ENCODE results near the gene MAG.

Gene MAG

GRCh38 chr19:35305181-35305580 is 13.2 kb downstream of the MAG start:
- no peak for TF ChIP-seq EZH2 (IDR thresholded peaks at IDR 0.05)
- TF ChIP-seq FOXP2 (optimal IDR thresholded peaks at IDR 0.05; ENCODE audit: control extremely low read depth, extremely low read length, insufficient read depth) = no peak
- TF ChIP-seq POLR2AphosphoS5 (IDR thresholded peaks at IDR 0.05; ENCODE audit: borderline replicate concordance, low read depth, low read length) = no peak
- Histone ChIP-seq H3K9me3 (ENCODE audit: low read depth, low read length) (no peaks in the 10 kb centered on the region), H3K36me3 (ENCODE audit: insufficient read depth, low read length) (no peaks in the 10 kb centered on the region), H3K4me3 (no peak overlapping the region), H3K9ac (ENCODE audit: insufficient read length) (no peak overlapping the region), H3K27ac (no peak overlapping the region)
- DNase-seq (ENCODE audit: low read depth, low spot score) = no peak

- no peak for DNase-seq (ENCODE audit: low read depth, low spot score)
- Histone ChIP-seq H3K9ac (ENCODE audit: insufficient read length) (no peak overlapping the region), H3K36me3 (ENCODE audit: insufficient read depth, low read length) (no peaks in the 10 kb centered on the region), H3K4me3 (no peak overlapping the region), H3K27ac (no peak overlapping the region), H3K9me3 (ENCODE audit: low read depth, low read length) (no peaks in the 10 kb centered on the region)
- TF ChIP-seq EZH2 (IDR thresholded peaks at IDR 0.05) (no peak), POLR2AphosphoS5 (IDR thresholded peaks at IDR 0.05; ENCODE audit: borderline replicate concordance, low read depth, low read length) (no peak), FOXP2 (optimal IDR thresholded peaks at IDR 0.05; ENCODE audit: control extremely low read depth, extremely low read length, insufficient read depth) (no peak)
These were observed 14.7 kb downstream of the MAG start for GRCh38 chr19:35306473-35307246.

- no peaks in the 10 kb centered on the region for H3K36me3 ChIP-seq (ENCODE audit: insufficient read depth, low read length)
- H3K9ac ChIP-seq (ENCODE audit: insufficient read length) = no peak overlapping the region
- no peak for TF ChIP-seq FOXP2 (optimal IDR thresholded peaks at IDR 0.05; ENCODE audit: control extremely low read depth, extremely low read length, insufficient read depth)
- no peak for TF ChIP-seq POLR2AphosphoS5 (IDR thresholded peaks at IDR 0.05; ENCODE audit: borderline replicate concordance, low read depth, low read length)
- TF ChIP-seq EZH2 (IDR thresholded peaks at IDR 0.05) = no peak
- no peaks in the 10 kb centered on the region for H3K9me3 ChIP-seq (ENCODE audit: low read depth, low read length)
- DNase-seq (ENCODE audit: low read depth, low spot score) = no peak
- no peak overlapping the region for H3K4me3 ChIP-seq
- H3K27ac ChIP-seq = no peak overlapping the region
These were observed 16.0 kb downstream of the MAG start for GRCh38 chr19:35307931-35308330.

DNA sequence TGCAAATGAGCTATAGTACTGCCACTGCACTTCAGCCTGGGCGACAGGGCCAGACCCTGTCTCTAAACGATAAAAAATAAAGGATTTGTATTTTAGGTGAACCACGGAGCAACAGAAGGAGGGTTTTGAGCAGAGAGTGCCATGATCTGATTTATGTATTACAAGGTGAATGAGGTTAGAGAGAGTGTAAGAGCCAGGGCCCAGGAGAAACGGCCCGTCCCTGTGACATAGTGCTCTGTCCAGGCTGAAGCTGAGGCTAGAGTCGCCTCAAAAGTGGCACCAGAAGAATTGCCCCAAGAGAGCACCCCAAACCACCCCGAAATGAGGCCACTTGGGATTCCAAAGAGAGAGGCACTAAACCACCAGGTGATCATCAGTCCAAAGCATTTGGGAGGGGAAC is 16.9 kb downstream of the MAG start:
- H3K9ac ChIP-seq (ENCODE audit: insufficient read length) = no peak overlapping the region
- H3K4me3 ChIP-seq = no peak overlapping the region
- H3K27ac ChIP-seq = no peak overlapping the region
- DNase-seq (ENCODE audit: low read depth, low spot score) = no peak
- TF ChIP-seq FOXP2 (optimal IDR thresholded peaks at IDR 0.05; ENCODE audit: control extremely low read depth, extremely low read length, insufficient read depth) (no peak), POLR2AphosphoS5 (IDR thresholded peaks at IDR 0.05; ENCODE audit: borderline replicate concordance, low read depth, low read length) (no peak), EZH2 (IDR thresholded peaks at IDR 0.05) (no peak)
- H3K36me3 ChIP-seq (ENCODE audit: insufficient read depth, low read length) = no peaks in the 10 kb centered on the region
- H3K9me3 ChIP-seq (ENCODE audit: low read depth, low read length) = no peaks in the 10 kb centered on the region

DNA sequence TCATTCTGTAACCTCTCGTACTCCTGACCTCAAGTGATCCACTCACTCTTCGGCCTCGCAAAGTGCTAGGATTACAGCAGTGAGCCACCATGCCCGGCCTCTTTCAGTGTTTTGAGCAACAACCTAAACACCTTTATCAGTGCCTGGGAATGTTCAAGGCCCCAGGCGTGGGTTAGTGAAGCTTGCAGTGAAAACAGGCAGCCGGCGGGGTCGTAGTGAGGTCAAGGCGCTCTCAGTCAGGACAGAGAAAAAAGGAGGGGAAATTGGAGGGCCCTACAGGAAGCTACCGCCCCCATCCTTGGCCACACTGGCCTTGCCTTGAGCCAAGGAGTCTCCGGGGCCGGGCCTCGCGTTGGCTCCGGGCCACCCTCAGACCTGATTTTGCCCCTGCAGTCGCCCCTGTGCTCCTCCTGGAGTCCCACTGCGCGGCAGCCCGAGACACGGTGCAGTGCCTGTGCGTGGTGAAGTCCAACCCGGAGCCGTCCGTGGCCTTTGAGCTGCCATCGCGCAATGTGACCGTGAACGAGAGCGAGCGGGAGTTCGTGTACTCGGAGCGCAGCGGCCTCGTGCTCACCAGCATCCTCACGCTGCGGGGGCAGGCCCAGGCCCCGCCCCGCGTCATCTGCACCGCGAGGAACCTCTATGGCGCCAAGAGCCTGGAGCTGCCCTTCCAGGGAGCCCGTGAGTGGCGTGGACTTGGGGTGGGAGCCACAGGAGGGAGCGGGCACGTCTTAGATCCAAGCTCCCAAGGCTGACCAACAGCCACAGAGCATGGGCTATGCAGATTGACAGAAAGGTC is 17.7 kb downstream of the MAG start:
- no peak overlapping the region for H3K9ac ChIP-seq (ENCODE audit: insufficient read length)
- TF ChIP-seq FOXP2 (optimal IDR thresholded peaks at IDR 0.05; ENCODE audit: control extremely low read depth, extremely low read length, insufficient read depth) (no peak), POLR2AphosphoS5 (IDR thresholded peaks at IDR 0.05; ENCODE audit: borderline replicate concordance, low read depth, low read length) (no peak), EZH2 (IDR thresholded peaks at IDR 0.05) (no peak)
- no peak overlapping the region for H3K4me3 ChIP-seq
- no peak for DNase-seq (ENCODE audit: low read depth, low spot score)
- no peaks in the 10 kb centered on the region for H3K9me3 ChIP-seq (ENCODE audit: low read depth, low read length)
- no peaks in the 10 kb centered on the region for H3K36me3 ChIP-seq (ENCODE audit: insufficient read depth, low read length)
- H3K27ac ChIP-seq = no peak overlapping the region

- TF ChIP-seq FOXP2 (optimal IDR thresholded peaks at IDR 0.05; ENCODE audit: control extremely low read depth, extremely low read length, insufficient read depth) (no peak), POLR2AphosphoS5 (IDR thresholded peaks at IDR 0.05; ENCODE audit: borderline replicate concordance, low read depth, low read length) (no peak), EZH2 (IDR thresholded peaks at IDR 0.05) (no peak)
- Histone ChIP-seq H3K9me3 (ENCODE audit: low read depth, low read length) (no peaks in the 10 kb centered on the region), H3K27ac (no peak overlapping the region), H3K9ac (ENCODE audit: insufficient read length) (no peak overlapping the region), H3K4me3 (no peak overlapping the region), H3K36me3 (ENCODE audit: insufficient read depth, low read length) (no peaks in the 10 kb centered on the region)
- DNase-seq (ENCODE audit: low read depth, low spot score) = no peak
These were observed 18.4 kb downstream of the MAG start for GRCh38 chr19:35310331-35310730.

DNA sequence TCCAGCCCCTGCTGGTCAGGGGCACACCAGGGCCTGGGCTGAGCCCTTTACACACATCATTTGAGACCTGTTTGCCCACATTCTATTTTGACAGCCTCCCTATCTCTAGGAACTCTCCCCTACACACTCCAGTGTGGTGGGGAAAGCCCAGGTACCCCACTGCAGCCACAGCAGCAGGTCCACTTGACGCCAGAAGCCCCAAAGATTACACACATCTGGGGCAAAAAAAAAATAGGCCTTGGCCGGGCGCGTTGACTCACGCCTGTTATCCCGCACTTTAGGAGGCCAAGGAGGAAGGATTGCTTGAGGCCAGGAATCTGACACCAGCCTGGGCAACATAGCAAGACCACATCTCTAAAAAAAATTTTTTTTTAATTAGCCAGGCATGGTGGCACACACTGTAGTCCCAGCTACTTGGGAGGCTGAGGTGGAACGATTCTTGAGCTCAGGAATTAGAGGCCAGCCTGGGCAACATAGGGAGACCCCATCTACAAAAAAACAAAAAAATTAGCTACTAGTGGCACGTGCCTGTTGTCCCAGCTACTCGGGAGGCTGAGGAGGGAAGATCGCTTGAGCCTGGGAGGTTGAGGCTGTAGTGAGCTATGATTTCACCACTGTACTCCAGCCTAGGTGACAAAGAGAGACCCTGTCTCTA is 19.0 kb downstream of the MAG start:
- Histone ChIP-seq H3K36me3 (ENCODE audit: insufficient read depth, low read length) (no peaks in the 10 kb centered on the region), H3K27ac (no peak overlapping the region), H3K9ac (ENCODE audit: insufficient read length) (no peak overlapping the region), H3K9me3 (ENCODE audit: low read depth, low read length) (no peaks in the 10 kb centered on the region), H3K4me3 (no peak overlapping the region)
- DNase-seq (ENCODE audit: low read depth, low spot score) = no peak
- TF ChIP-seq FOXP2 (optimal IDR thresholded peaks at IDR 0.05; ENCODE audit: control extremely low read depth, extremely low read length, insufficient read depth) (no peak), POLR2AphosphoS5 (IDR thresholded peaks at IDR 0.05; ENCODE audit: borderline replicate concordance, low read depth, low read length) (no peak), EZH2 (IDR thresholded peaks at IDR 0.05) (no peak)

All from SK-N-MC (cell line).